Measurements from ENCODE around the gene THAP2. TPM values are rescaled to one million over a fixed set of nuclear protein-coding genes. Genes with fewer than 3 reads are reported as not detected.

The THAP2 gene
- total and polyA plus RNA-seq, 10 donors, result 3.1 to 8.8 (median 5.1) TPM

- TF ChIP-seq CTCF (IDR thresholded peaks at IDR 0.05 in 8 of 11, conservative IDR thresholded peaks at IDR 0.05 in 3 of 11) (no peak), POLR2A (IDR thresholded peaks at IDR 0.05) (no peak), POLR2AphosphoS5 (IDR thresholded peaks at IDR 0.05) (peak; percentile 44 to 69 (median 57))
- H3K4me1 ChIP-seq, result peaks cover 20 to 60% (median 48%) of the 10 kb centered on the region in 6 donors
- H3K4me3 ChIP-seq, result peak overlapping the region; percentile 62 to 93 (median 84)
- peak; percentile 94 for DNase-seq
- peak overlapping the region; percentile 95 to 99 (median 99) for H3K27ac ChIP-seq
- no peaks in the 10 kb centered on the region for H3K27me3 ChIP-seq (replicated peaks in 1 of 7)
- H3K9me3 ChIP-seq, result no peaks in the 10 kb centered on the region
- H3K36me3 ChIP-seq, result peaks cover 0 to 35% (median 19%) of the 10 kb centered on the region in 6 donors
- 0 to 2% (median 1%) methylated on average over 32 to 53 of the region's 53 CpGs for WGBS, 5 donors
- intact Hi-C loops (cut with DNase I; ENCODE audit: low total_unique reads), result no loop called here
Observed at GRCh38 chr12:71662849-71663560, 1.1 kb upstream of the THAP2 start.

GRCh38 chr12:71664411-71665089 is 449 bp downstream of the THAP2 start:
- no peak for TF ChIP-seq POLR2A (IDR thresholded peaks at IDR 0.05)
- no peak for TF ChIP-seq CTCF (IDR thresholded peaks at IDR 0.05 in 8 of 11, conservative IDR thresholded peaks at IDR 0.05 in 3 of 11)
- TF ChIP-seq POLR2AphosphoS5 (IDR thresholded peaks at IDR 0.05), result no peak
- Histone ChIP-seq H3K4me1 (peaks cover 20 to 53% (median 44%) of the 10 kb centered on the region in 6 donors), H3K27ac (peak overlapping the region; percentile 95 to 99 (median 99)), H3K9me3 (no peaks in the 10 kb centered on the region), H3K4me3 (peak overlapping the region; percentile 62 to 93 (median 84)), H3K36me3 (peaks cover 0 to 19% (median 5%) of the 10 kb centered on the region in 6 donors), H3K27me3 (replicated peaks in 1 of 7) (no peaks in the 10 kb centered on the region)
- 0 to 1% (median 1%) methylated on average over 20 of the region's 20 CpGs for WGBS, 5 donors
- intact Hi-C loops (cut with DNase I; ENCODE audit: low total_unique reads), result no loop called here
- no peak for DNase-seq

GRCh38 chr12:71665090-71665463 is 976 bp downstream of the THAP2 start:
- peak overlapping the region; percentile 62 to 93 (median 84) for H3K4me3 ChIP-seq
- H3K36me3 ChIP-seq, result peaks cover 0 to 14% (median 2%) of the 10 kb centered on the region in 6 donors
- peaks cover 20 to 47% (median 39%) of the 10 kb centered on the region in 6 donors for H3K4me1 ChIP-seq
- H3K9me3 ChIP-seq, result no peaks in the 10 kb centered on the region
- no peak for TF ChIP-seq CTCF (IDR thresholded peaks at IDR 0.05 in 8 of 11, conservative IDR thresholded peaks at IDR 0.05 in 3 of 11)
- no peak for TF ChIP-seq POLR2AphosphoS5 (IDR thresholded peaks at IDR 0.05)
- TF ChIP-seq POLR2A (IDR thresholded peaks at IDR 0.05), result no peak
- DNase-seq, result no peak
- WGBS, 5 donors, result 11 to 23% (median 16%) methylated on average over 4 of the region's 4 CpGs
- intact Hi-C loops (cut with DNase I; ENCODE audit: low total_unique reads), result no loop called here
- H3K27ac ChIP-seq, result peak overlapping the region in 7 of 8 donors; percentile 97 to 99 (median 99)
- H3K27me3 ChIP-seq (replicated peaks in 1 of 7), result no peaks in the 10 kb centered on the region

- TF ChIP-seq CTCF (IDR thresholded peaks at IDR 0.05 in 8 of 11, conservative IDR thresholded peaks at IDR 0.05 in 3 of 11) (no peak), POLR2AphosphoS5 (IDR thresholded peaks at IDR 0.05) (no peak), POLR2A (IDR thresholded peaks at IDR 0.05) (no peak)
- DNase-seq, result no peak
- H3K4me1 ChIP-seq, result peaks cover 14 to 36% (median 28%) of the 10 kb centered on the region in 6 donors
- peaks cover 0 to 2% (median 0%) of the 10 kb centered on the region in 6 donors for H3K36me3 ChIP-seq
- no peaks in the 10 kb centered on the region for H3K9me3 ChIP-seq
- intact Hi-C loops (cut with DNase I; ENCODE audit: low total_unique reads), result no loop called here
- no peaks in the 10 kb centered on the region for H3K27me3 ChIP-seq (replicated peaks in 1 of 7)
- no peak overlapping the region for H3K4me3 ChIP-seq
- peak overlapping the region in 1 of 8 donors; percentile 99 for H3K27ac ChIP-seq
- WGBS, 5 donors, result 90 to 99% (median 98%) methylated on average over 5 of the region's 5 CpGs
Observed at GRCh38 chr12:71666259-71666658, 2.2 kb downstream of the THAP2 start.
